Measurements from ENCODE around the gene IGF2R.

IGF2R gene

GRCh38 chr6:159976686-159977254 lies 7.9 kb downstream of the IGF2R start:
- DNase-seq = no peak

- no peak for DNase-seq
These were observed 8.5 kb downstream of the IGF2R start for GRCh38 chr6:159977255-159977903.

GRCh38 chr6:159977904-159978268 lies 9.0 kb downstream of the IGF2R start:
- DNase-seq = no peak

- no peak for DNase-seq
These were observed 9.6 kb downstream of the IGF2R start for GRCh38 chr6:159978291-159979135.

GRCh38 chr6:159979136-159979874 lies 10.4 kb downstream of the IGF2R start:
- no peak for DNase-seq

GRCh38 chr6:159980474-159980873 lies 11.6 kb downstream of the IGF2R start:
- DNase-seq = no peak

GRCh38 chr6:159981071-159981402 lies 12.2 kb downstream of the IGF2R start:
- DNase-seq = peak in 2 of 6 experiments; percentile 10 to 13

GRCh38 chr6:159981403-159982245 lies 12.7 kb downstream of the IGF2R start:
- DNase-seq = peak in 3 of 6 experiments; percentile 9 to 32 (median 12)

GRCh38 chr6:159982731-159983506 lies 14.0 kb downstream of the IGF2R start:
- DNase-seq = peak in 3 of 6 experiments; percentile 30 to 42 (median 33)

- no peak for DNase-seq
These were observed 14.8 kb downstream of the IGF2R start for GRCh38 chr6:159983641-159984080.

- DNase-seq = no peak
These were observed 15.4 kb downstream of the IGF2R start for GRCh38 chr6:159984268-159984786.

- no peak for DNase-seq
These were observed 16.5 kb downstream of the IGF2R start for GRCh38 chr6:159985296-159985945.

GRCh38 chr6:159988983-159989454 lies 20.1 kb downstream of the IGF2R start:
- no peak for DNase-seq

GRCh38 chr6:159989492-159990480 lies 20.9 kb downstream of the IGF2R start:
- no peak for DNase-seq

GRCh38 chr6:159992366-159992765 lies 23.5 kb downstream of the IGF2R start:
- DNase-seq = no peak

- DNase-seq = no peak
These were observed 26.5 kb downstream of the IGF2R start for GRCh38 chr6:159995405-159995804.

- no peak for DNase-seq
These were observed 27.3 kb downstream of the IGF2R start for GRCh38 chr6:159996087-159996622.

- DNase-seq = no peak
These were observed 28.0 kb downstream of the IGF2R start for GRCh38 chr6:159996626-159997497.
